OCI-LY7 (cell line): ENCODE data around the gene EHBP1. TPM values are rescaled to one million over a fixed set of nuclear protein-coding genes. Genes with fewer than 3 reads are reported as not detected.

Experiments
- BruUV-seq: library from RNA; stranded (reverse); fragments of 400-500 nt; replicated peaks from 2 replicates; lab custom pipeline; 2021; lab: Mats Ljungman, UMichigan
- CTCF ChIA-PET: fragments of 300-600 bp; sonication (Branson Sonifier 250); formaldehyde crosslinking; loops from one replicate; lab custom pipeline; 2022; ENCODE audit warnings: antibody characterized with exemption; ENCODE audit not compliant: unreplicated experiment; lab: Charles Lee
- POLR2A ChIA-PET: fragments of 300-600 bp; sonication (Branson Sonifier 250); formaldehyde crosslinking; loops from one replicate; lab custom pipeline; 2022; ENCODE audit warnings: antibody characterized with exemption; lab: Charles Lee
- DNase-seq: peaks from one replicate; pipeline ENCODE4 v3.0.0-alpha.2; 2015; ENCODE audit warnings: low spot score
- H2AFZ ChIP-seq: fragments of 200-600 bp; sonication (generic), shearing (Covaris generic); 2 replicates; pipeline ENCODE4 v1.6.1; 2014; ENCODE audit warnings: mild to moderate bottlenecking, antibody characterized with exemption, low read length, moderate library complexity
- H3K27ac ChIP-seq: fragments of 200-600 bp; sonication (generic); 2 replicates; pipeline ENCODE4 v1.5.1; 2014; ENCODE audit warnings: mixed run types, low read depth, mild to moderate bottlenecking, moderate library complexity, low read length, inconsistent platforms; ENCODE audit not compliant: poor library complexity, severe bottlenecking
- H3K36me3 ChIP-seq: fragments of 200-600 bp; sonication (generic); 2 replicates; pipeline ENCODE4 v1.6.1; 2014; ENCODE audit warnings: mild to moderate bottlenecking, antibody characterized with exemption, low read length, moderate library complexity, mixed read lengths; ENCODE audit not compliant: insufficient read depth
- H3K4me1 ChIP-seq: fragments of 200-600 bp; sonication (generic); 2 replicates; pipeline ENCODE4 v1.5.1; 2014; ENCODE audit warnings: mild to moderate bottlenecking, low read length; ENCODE audit not compliant: insufficient read depth, poor library complexity, severe bottlenecking
- H3K4me2 ChIP-seq: fragments of 200-600 bp; sonication (generic); 2 replicates; pipeline ENCODE4 v1.6.1; 2014; ENCODE audit warnings: mild to moderate bottlenecking, low read length
- H3K4me3 ChIP-seq: fragments of 200-600 bp; sonication (generic); 2 replicates; pipeline ENCODE4 v1.5.1; 2014; ENCODE audit warnings: mild to moderate bottlenecking, low read depth, low read length; ENCODE audit not compliant: poor library complexity, severe bottlenecking
- H3K79me2 ChIP-seq: fragments of 200-600 bp; sonication (generic); 2 replicates; pipeline ENCODE4 v1.6.1; 2016; ENCODE audit warnings: low read depth, mild to moderate bottlenecking, low read length, moderate library complexity, mixed read lengths; ENCODE audit not compliant: insufficient read depth
- H3K9me2 ChIP-seq: fragments of 200-600 bp; sonication (generic); 2 replicates; pipeline ENCODE4 v1.6.1; 2016; ENCODE audit warnings: mild to moderate bottlenecking, low read length, mixed read lengths; ENCODE audit not compliant: insufficient read depth
- H3K9me3 ChIP-seq: fragments of 200-600 bp; sonication (generic); 2 replicates; pipeline ENCODE4 v1.6.1; 2014; ENCODE audit warnings: mild to moderate bottlenecking, mixed run types, low read length, mixed read lengths
- H4K20me1 ChIP-seq: fragments of 200-600 bp; sonication (generic); 2 replicates; pipeline ENCODE4 v1.6.1; 2014; ENCODE audit warnings: mild to moderate bottlenecking, antibody characterized with exemption, low read length, moderate library complexity, mixed read lengths; ENCODE audit not compliant: insufficient read depth
- EZH2phosphoT487 ChIP-seq: fragments of 200-600 bp; sonication (generic); IDR thresholded peaks from 2 replicates; pipeline ENCODE4 v1.6.1; 2018; ENCODE audit warnings: low read depth, borderline replicate concordance, mild to moderate bottlenecking, mixed run types, antibody characterized with exemption, low read length, moderate library complexity, mixed read lengths
- intact Hi-C: fragments of 100-400 bp; cut with micrococcal nuclease; formaldehyde crosslinking; loops from one replicate; pipeline ENCODE4 v1.10.0; 2022; ENCODE audit not compliant: unreplicated experiment
- total RNA-seq, 2 experiments: library from RNA; depleted of rRNA in 1 of 2; stranded (reverse); fragments of >200 nt in 1 of 2; shearing (Covaris generic) in 1 of 2; gene quantifications; 2 replicates each; pipeline ENCODE4 v1.2.3, GENCODE V29; 2014 to 2022
- TF ChIP-seq, protein P1 (sequence below): fragments of 200-600 bp; sonication (generic); conservative IDR thresholded peaks from 2 replicates; pipeline ENCODE4 v1.5.1; 2014; ENCODE audit warnings: mild to moderate bottlenecking, antibody characterized with exemption, low read length, moderate library complexity, mixed read lengths

EHBP1 gene
- total RNA-seq, 2 experiments from 2014 or later: 26.8 to 34.1 TPM

- no peak overlapping the region for H3K4me2 ChIP-seq
- BruUV-seq: no TSS peak
- peaks cover 8% of the 10 kb centered on the region; the same call in 1 of the 2 replicates for H3K9me3 ChIP-seq
- H3K9me2 ChIP-seq: no peaks in the 10 kb centered on the region
- ChIA-PET CTCF (no interaction called here), POLR2A (no interaction called here)
- H3K36me3 ChIP-seq: no peaks in the 10 kb centered on the region
- no peak overlapping the region for H2AFZ ChIP-seq
- intact Hi-C loops: no loop called here
- H3K27ac ChIP-seq: no peak overlapping the region
- DNase-seq: no peak
- H3K79me2 ChIP-seq: 0 out of 2 replicates have a peak, but pooled peaks cover 6% of the 10 kb centered on the region
- H3K4me3 ChIP-seq: no peak overlapping the region
- no peaks in the 10 kb centered on the region for H4K20me1 ChIP-seq
- H3K4me1 ChIP-seq: no peaks in the 10 kb centered on the region
- no peak for TF ChIP-seq EZH2phosphoT487
- TF ChIP-seq, protein P1, sequence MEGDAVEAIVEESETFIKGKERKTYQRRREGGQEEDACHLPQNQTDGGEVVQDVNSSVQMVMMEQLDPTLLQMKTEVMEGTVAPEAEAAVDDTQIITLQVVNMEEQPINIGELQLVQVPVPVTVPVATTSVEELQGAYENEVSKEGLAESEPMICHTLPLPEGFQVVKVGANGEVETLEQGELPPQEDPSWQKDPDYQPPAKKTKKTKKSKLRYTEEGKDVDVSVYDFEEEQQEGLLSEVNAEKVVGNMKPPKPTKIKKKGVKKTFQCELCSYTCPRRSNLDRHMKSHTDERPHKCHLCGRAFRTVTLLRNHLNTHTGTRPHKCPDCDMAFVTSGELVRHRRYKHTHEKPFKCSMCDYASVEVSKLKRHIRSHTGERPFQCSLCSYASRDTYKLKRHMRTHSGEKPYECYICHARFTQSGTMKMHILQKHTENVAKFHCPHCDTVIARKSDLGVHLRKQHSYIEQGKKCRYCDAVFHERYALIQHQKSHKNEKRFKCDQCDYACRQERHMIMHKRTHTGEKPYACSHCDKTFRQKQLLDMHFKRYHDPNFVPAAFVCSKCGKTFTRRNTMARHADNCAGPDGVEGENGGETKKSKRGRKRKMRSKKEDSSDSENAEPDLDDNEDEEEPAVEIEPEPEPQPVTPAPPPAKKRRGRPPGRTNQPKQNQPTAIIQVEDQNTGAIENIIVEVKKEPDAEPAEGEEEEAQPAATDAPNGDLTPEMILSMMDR: no peak
Measured at GRCh38 chr2:62727259-62727867, 21.9 kb downstream of the EHBP1 start.

DNA sequence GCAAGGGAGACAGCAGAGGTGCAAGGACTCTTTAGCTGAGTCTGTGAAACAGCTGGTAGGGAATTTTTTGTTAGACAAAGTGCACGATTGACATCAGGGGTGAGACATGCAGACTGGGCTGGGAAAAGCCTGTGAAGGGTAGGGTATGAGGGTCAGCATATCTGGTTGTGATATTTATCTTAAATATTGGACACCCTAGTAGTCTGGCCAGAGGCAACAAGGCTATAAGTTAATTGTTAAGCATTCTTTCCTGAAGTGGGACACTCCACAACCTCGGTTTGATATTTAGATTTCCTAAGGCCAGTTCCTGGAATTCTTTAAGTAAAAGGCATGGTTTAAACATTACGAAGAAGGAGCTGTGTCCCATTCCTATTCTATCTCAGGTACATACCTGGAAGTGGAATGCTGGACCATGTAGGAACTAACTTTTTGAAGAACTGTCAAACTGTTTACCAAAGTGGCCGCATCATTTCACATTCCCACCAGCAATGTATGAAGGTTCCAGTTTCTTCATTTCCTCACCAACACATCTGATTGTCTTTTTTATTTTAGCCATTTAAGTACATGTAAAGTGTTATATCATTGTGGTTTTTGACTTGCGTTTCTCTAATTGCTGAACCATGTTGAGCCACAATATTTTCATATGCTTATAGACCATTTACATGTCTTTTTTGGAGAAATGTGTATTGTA lies 22.5 kb downstream of the EHBP1 start:
- Histone ChIP-seq H3K27ac (no peak overlapping the region), H3K4me1 (no peaks in the 10 kb centered on the region), H3K79me2 (0 out of 2 replicates have a peak, but pooled peaks cover 6% of the 10 kb centered on the region), H3K9me2 (no peaks in the 10 kb centered on the region), H3K4me3 (no peak overlapping the region), H3K36me3 (no peaks in the 10 kb centered on the region), H2AFZ (no peak overlapping the region), H4K20me1 (no peaks in the 10 kb centered on the region), H3K9me3 (peaks cover 10% of the 10 kb centered on the region; the same call in 1 of the 2 replicates), H3K4me2 (no peak overlapping the region)
- POLR2A ChIA-PET: no interaction called here
- intact Hi-C loops: no loop called here
- no TSS peak for BruUV-seq
- CTCF ChIA-PET: no interaction called here
- DNase-seq: no peak
- TF ChIP-seq EZH2phosphoT487: no peak
- TF ChIP-seq, protein P1: no peak

- H3K4me2 ChIP-seq: no peak overlapping the region
- DNase-seq: no peak
- no peak overlapping the region for H3K27ac ChIP-seq
- H4K20me1 ChIP-seq: no peaks in the 10 kb centered on the region
- ChIA-PET CTCF (no interaction called here), POLR2A (no interaction called here)
- H3K36me3 ChIP-seq: no peaks in the 10 kb centered on the region
- intact Hi-C loops: no loop called here
- no peaks in the 10 kb centered on the region for H3K4me1 ChIP-seq
- no TSS peak for BruUV-seq
- TF ChIP-seq EZH2phosphoT487: no peak
- TF ChIP-seq, protein P1: no peak
- peaks cover 10% of the 10 kb centered on the region; the same call in 1 of the 2 replicates for H3K9me3 ChIP-seq
- no peak overlapping the region for H3K4me3 ChIP-seq
- no peaks in the 10 kb centered on the region for H3K9me2 ChIP-seq
- 0 out of 2 replicates have a peak, but pooled peaks cover 6% of the 10 kb centered on the region for H3K79me2 ChIP-seq
- no peak overlapping the region for H2AFZ ChIP-seq
Measured at GRCh38 chr2:62731275-62731674, 25.8 kb downstream of the EHBP1 start.
